ENCODE measurements around the gene SSBP3. TPM values are rescaled to one million over a fixed set of nuclear protein-coding genes. Genes with fewer than 3 reads are reported as not detected.

SSBP3 gene
- total RNA-seq, 2 donors from 2014 or later, result 7.9 to 23.1 TPM

GRCh38 chr1:54199765-54200518, 206.3 kb downstream of the SSBP3 start, which contains the start of the genes CYB5RL and MRPL37:
Gene CYB5RL (minus strand): TSS chr1:54200030. CDS start chr1:54195616, 4,414 bp downstream.
Gene MRPL37 (plus strand): TSS chr1:54200167. CDS start chr1:54200244, 77 bp downstream.
- 0% methylated on average over 10 to 51 of the region's 51 CpGs for WGBS, 2 donors
- Histone ChIP-seq H3K36me3 (replicated peaks in 1 of 2; ENCODE audit: insufficient read depth in 1 of 2, low read depth in 2 of 2) (peaks cover 0 to 8% of the 10 kb centered on the region in 2 donors), H3K9me3 (no peaks in the 10 kb centered on the region), H3K4me3 (peak within 1 kb of the TSS; percentile 95 to 99), H3K27me3 (no peaks in the 10 kb centered on the region), H3K27ac (peak within 1 kb of the TSS; percentile 65 to 86 (median 84)), H3K4me1 (peaks cover 30% of the 10 kb centered on the region)
- DNase-seq (peak; percentile 93 to 97 (median 94)), ATAC-seq (peak; percentile 99)
- intact Hi-C loops (cut with DNase I), result loop anchor here (10.0 kb wide), 1 partner anchor 135 kb away; no protein-coding TSS in a partner anchor
- TF ChIP-seq POLR2A (IDR thresholded peaks at IDR 0.05), result peak in 2 of 3 donors; percentile 73 to 74
- TF ChIP-seq, protein P1, sequence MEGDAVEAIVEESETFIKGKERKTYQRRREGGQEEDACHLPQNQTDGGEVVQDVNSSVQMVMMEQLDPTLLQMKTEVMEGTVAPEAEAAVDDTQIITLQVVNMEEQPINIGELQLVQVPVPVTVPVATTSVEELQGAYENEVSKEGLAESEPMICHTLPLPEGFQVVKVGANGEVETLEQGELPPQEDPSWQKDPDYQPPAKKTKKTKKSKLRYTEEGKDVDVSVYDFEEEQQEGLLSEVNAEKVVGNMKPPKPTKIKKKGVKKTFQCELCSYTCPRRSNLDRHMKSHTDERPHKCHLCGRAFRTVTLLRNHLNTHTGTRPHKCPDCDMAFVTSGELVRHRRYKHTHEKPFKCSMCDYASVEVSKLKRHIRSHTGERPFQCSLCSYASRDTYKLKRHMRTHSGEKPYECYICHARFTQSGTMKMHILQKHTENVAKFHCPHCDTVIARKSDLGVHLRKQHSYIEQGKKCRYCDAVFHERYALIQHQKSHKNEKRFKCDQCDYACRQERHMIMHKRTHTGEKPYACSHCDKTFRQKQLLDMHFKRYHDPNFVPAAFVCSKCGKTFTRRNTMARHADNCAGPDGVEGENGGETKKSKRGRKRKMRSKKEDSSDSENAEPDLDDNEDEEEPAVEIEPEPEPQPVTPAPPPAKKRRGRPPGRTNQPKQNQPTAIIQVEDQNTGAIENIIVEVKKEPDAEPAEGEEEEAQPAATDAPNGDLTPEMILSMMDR (IDR thresholded peaks at IDR 0.05), result peak in 1 of 7 experiments; percentile 7

DNA sequence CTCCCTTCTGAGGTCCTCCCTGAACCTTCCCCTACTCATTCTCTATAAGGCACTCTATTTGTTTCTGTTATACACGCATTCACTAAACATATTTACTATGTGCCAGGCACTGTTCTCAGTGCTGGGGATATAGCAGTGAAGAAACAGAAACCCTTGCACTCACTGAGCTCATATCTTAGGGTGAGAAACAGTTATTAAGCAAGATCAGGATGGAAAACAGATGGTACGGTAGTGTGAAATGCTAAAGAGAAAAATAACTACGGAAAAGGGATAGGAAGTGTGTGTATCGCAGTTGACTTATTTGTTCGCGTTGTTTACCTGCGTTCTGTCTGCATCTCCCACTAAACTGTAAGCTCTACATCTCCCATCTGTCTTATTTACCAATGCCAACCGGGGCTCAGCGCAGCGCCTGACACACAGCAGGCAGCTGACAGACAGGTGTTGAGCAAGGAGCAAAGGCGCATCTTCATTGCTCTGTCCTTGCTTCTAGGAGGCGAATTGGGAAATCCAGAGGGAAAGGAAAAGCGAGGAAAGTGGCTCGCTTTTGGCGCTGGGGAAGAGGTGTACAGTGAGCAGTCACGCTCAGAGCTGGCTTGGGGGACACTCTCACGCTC, 206.9 kb downstream of the SSBP3 start:
- WGBS, 2 donors, result 4% methylated on average over 15 to 17 of the region's 17 CpGs
- TF ChIP-seq POLR2A (IDR thresholded peaks at IDR 0.05), result no peak
- TF ChIP-seq, protein P1 (IDR thresholded peaks at IDR 0.05), result no peak
- Histone ChIP-seq H3K4me3 (peak overlapping the region; percentile 95 to 99), H3K27ac (peak overlapping the region in 3 of 4 donors; percentile 83 to 86 (median 84)), H3K27me3 (no peaks in the 10 kb centered on the region), H3K4me1 (peaks cover 30% of the 10 kb centered on the region), H3K9me3 (no peaks in the 10 kb centered on the region), H3K36me3 (replicated peaks in 1 of 2; ENCODE audit: insufficient read depth in 1 of 2, low read depth in 2 of 2) (peaks cover 0 to 9% of the 10 kb centered on the region in 2 donors)
- intact Hi-C loops (cut with DNase I), result no loop called here
- no peak for DNase-seq
- no peak for ATAC-seq

DNA sequence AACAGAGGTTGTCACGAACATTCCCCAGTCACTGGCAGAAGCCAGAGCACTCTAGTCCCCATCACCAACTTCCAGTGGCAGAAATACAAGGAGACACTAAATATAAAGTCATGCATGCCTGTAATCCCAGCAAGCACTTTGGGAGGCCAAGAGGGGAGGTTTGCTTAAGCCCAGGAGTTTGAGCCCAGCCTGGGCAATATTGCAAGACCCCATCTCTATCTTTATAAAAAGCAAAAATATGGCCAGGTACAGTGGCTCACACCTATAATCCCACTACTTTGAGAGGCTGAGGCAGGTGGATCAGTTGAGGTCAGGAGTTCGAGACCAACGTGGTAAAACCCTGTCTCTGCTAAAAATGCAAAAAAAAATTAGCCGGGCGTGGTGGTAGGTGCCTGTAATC, 212.7 kb downstream of the SSBP3 start:
- Histone ChIP-seq H3K9me3 (no peaks in the 10 kb centered on the region), H3K4me1 (no peaks in the 10 kb centered on the region), H3K4me3 (no peak overlapping the region), H3K27ac (no peak overlapping the region), H3K36me3 (replicated peaks in 1 of 2; ENCODE audit: insufficient read depth in 1 of 2, low read depth in 2 of 2) (peaks cover 0 to 15% of the 10 kb centered on the region in 2 donors), H3K27me3 (no peaks in the 10 kb centered on the region)
- no peak for DNase-seq
- TF ChIP-seq POLR2A (IDR thresholded peaks at IDR 0.05), result no peak
- TF ChIP-seq, protein P1 (IDR thresholded peaks at IDR 0.05), result no peak
- WGBS, 2 donors, result 93% methylated on average over 5 of the region's 5 CpGs
- intact Hi-C loops (cut with DNase I), result no loop called here
- no peak for ATAC-seq

- no peak overlapping the region for H3K4me3 ChIP-seq
- no peak overlapping the region for H3K27ac ChIP-seq
- H3K27me3 ChIP-seq, result no peaks in the 10 kb centered on the region
- ATAC-seq (no peak), DNase-seq (no peak)
- WGBS, 2 donors, result 86 to 100% methylated on average over 1 of the region's 1 CpG
- TF ChIP-seq POLR2A (IDR thresholded peaks at IDR 0.05), result no peak
- TF ChIP-seq, protein P1 (IDR thresholded peaks at IDR 0.05), result no peak
- no peaks in the 10 kb centered on the region for H3K9me3 ChIP-seq
- peaks cover 0 to 15% of the 10 kb centered on the region in 2 donors for H3K36me3 ChIP-seq (replicated peaks in 1 of 2; ENCODE audit: insufficient read depth in 1 of 2, low read depth in 2 of 2)
- no peaks in the 10 kb centered on the region for H3K4me1 ChIP-seq
- intact Hi-C loops (cut with DNase I), result no loop called here
Measured at GRCh38 chr1:54191525-54191924, 214.7 kb downstream of the SSBP3 start.

Measured in body of pancreas (tissue), 4 donors.